Measurements from ENCODE around the gene C1orf216. TPM values are rescaled to one million over a fixed set of nuclear protein-coding genes. Genes with fewer than 3 reads are reported as not detected.
"Not testable (repeated sequence)": the region's sequence is repeated elsewhere in the genome, so short reads cannot be mapped to it uniquely, and the experiment has no call there.

C1orf216 gene
- total RNA-seq, 1 donor from 2014 or later: 6.3 TPM

DNA sequence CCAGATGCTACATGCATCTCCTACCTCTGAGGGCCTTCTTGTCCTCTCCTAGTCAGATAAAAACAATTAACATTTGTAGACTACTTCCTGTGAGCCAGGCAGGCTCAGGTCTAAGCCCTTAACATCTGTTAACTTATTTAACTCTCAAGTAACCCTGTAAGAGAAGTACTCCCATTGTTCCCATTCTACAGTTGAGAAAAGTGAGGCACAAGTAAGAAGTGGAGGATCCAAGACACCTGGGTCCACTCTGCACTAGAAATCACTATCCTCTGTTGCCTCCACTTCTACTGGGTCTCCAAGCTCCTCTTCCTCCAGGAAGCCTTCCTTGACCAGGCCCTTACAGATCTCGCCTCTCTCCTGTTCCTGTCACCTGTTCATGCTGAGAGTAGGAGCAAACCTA is 9.7 kb downstream of the C1orf216 start:
- no peaks in the 10 kb centered on the region for H3K36me3 ChIP-seq (ENCODE audit: control insufficient read depth, insufficient read depth, low read length)
- FAIRE-seq: no peak
- no peak overlapping the region for H3K4me3 ChIP-seq (ENCODE audit: low read depth, low read length)
- peaks cover 11% of the 10 kb centered on the region for H3K27me3 ChIP-seq (ENCODE audit: control insufficient read depth, insufficient read depth, low read length)
- no peak for TF ChIP-seq CTCF (IDR thresholded peaks at IDR 0.05; ENCODE audit: insufficient read depth, low read length, severe bottlenecking)
- DNase-seq (ENCODE audit: low read depth): no peak

DNA sequence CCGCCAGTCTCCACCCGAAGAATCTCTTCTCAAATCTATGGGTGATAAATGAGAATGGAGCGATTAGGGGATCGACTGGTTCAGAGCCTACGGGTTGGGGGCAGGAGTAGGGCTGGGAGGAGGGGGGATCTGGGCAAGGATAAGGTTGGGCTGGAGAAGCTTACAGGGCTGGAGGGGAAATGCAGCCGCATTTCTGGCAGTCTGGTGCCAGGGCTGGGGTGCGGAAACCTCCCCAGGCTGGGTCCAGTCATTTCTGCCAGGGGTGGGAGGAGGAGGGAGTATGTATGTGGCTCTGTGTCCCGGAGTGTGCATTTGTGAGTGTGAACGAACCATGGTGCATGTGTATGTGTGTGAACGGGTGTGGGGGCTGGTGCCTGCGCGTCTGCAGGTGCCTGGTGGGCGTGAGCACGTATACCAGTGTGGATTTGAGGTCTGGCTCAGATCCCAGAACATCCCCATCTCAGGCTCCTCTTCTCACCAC is 10.2 kb downstream of the C1orf216 start:
- Histone ChIP-seq H3K27me3 (ENCODE audit: control insufficient read depth, insufficient read depth, low read length) (peaks cover 11% of the 10 kb centered on the region), H3K36me3 (ENCODE audit: control insufficient read depth, insufficient read depth, low read length) (no peaks in the 10 kb centered on the region), H3K4me3 (ENCODE audit: low read depth, low read length) (peak overlapping the region; percentile 14)
- TF ChIP-seq CTCF (IDR thresholded peaks at IDR 0.05; ENCODE audit: insufficient read depth, low read length, severe bottlenecking): no peak
- DNase-seq (ENCODE audit: low read depth) (no peak), FAIRE-seq (no peak)

DNA sequence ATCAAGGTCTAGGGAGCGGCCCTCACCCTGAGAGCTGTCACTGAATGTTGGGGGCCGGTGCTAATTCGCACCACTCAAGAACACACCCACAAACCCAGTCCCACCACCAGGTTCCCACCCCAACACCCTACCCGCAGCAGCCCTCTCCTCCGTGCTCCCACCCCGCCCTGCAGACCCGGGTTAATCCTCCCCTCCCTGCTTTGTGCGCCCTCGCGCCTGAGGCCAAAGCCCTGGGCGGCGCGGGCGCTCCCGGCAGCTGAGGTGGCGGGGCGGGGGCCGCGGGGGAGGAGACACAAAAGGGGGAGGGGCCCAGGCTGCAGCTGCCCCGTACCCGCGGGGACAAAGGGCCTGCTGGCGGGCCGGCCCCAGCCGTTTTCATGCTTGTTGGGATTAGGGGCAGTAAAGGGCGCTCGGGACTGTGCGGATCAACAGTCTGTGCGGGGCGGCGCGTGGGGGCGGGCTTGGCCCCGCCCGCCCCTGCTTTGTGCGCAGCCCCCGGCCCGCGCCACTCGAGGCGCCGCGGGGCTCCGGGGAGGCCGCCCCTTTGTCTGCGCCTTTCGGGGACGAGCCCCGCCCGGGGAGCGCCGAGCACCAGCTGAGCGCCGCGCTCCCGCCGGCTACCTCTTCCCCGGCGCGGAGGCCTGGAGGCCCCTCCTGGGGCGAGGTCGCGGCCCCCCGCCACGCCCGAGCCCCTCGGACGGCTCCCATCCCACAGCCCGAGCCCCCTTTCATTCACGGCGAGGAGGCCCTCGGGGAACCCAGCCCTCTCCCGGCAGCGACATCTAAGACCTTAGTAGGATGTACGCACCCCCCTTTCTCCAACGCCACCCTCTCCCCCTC is 10.9 kb downstream of the C1orf216 start:
- peak overlapping the region; percentile 14 for H3K4me3 ChIP-seq (ENCODE audit: low read depth, low read length)
- FAIRE-seq (no peak), DNase-seq (ENCODE audit: low read depth) (no peak)
- TF ChIP-seq CTCF (IDR thresholded peaks at IDR 0.05; ENCODE audit: insufficient read depth, low read length, severe bottlenecking): no peak
- H3K36me3 ChIP-seq (ENCODE audit: control insufficient read depth, insufficient read depth, low read length): no peaks in the 10 kb centered on the region
- H3K27me3 ChIP-seq (ENCODE audit: control insufficient read depth, insufficient read depth, low read length): peaks cover 11% of the 10 kb centered on the region

- DNase-seq (ENCODE audit: low read depth) (no peak), FAIRE-seq (no peak)
- Histone ChIP-seq H3K4me3 (ENCODE audit: low read depth, low read length) (peak overlapping the region; percentile 14), H3K36me3 (ENCODE audit: control insufficient read depth, insufficient read depth, low read length) (no peaks in the 10 kb centered on the region), H3K27me3 (ENCODE audit: control insufficient read depth, insufficient read depth, low read length) (peaks cover 13% of the 10 kb centered on the region)
- TF ChIP-seq CTCF (IDR thresholded peaks at IDR 0.05; ENCODE audit: insufficient read depth, low read length, severe bottlenecking): no peak
Measured at GRCh38 chr1:35706846-35707600, 11.7 kb downstream of the C1orf216 start.

- no peak for FAIRE-seq
- peaks cover 14% of the 10 kb centered on the region for H3K27me3 ChIP-seq (ENCODE audit: control insufficient read depth, insufficient read depth, low read length)
- H3K4me3 ChIP-seq (ENCODE audit: low read depth, low read length): no peak overlapping the region
- TF ChIP-seq CTCF (IDR thresholded peaks at IDR 0.05; ENCODE audit: insufficient read depth, low read length, severe bottlenecking): no peak
- DNase-seq (ENCODE audit: low read depth): no peak
- no peaks in the 10 kb centered on the region for H3K36me3 ChIP-seq (ENCODE audit: control insufficient read depth, insufficient read depth, low read length)
Measured at GRCh38 chr1:35702508-35702907, 16.2 kb downstream of the C1orf216 start.

DNA sequence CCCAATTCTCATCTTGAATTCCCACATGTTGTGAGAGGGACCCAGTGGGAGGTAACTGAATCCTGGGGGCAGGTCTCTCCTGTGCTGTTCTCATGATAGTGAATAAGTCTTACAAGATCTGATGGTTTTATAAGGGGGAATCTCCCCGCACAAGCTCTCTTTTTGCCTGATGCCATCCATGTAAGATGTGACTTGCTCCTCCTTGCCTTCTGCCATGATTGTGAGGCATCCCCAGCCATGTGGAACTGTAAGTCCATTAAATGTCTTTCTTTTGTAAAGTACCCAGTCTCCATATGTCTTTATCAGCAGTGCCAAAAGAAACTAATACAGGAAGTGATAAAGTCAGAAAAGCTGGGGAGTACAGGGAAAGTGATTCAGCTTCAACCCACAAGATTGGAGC is 19.5 kb downstream of the C1orf216 start:
- not testable (repeated sequence) for H3K36me3 ChIP-seq (ENCODE audit: control insufficient read depth, insufficient read depth, low read length); H3K4me3 ChIP-seq (ENCODE audit: low read depth, low read length); H3K27me3 ChIP-seq (ENCODE audit: control insufficient read depth, insufficient read depth, low read length); DNase-seq (ENCODE audit: low read depth)
- FAIRE-seq: peak; percentile 40

All from bronchial epithelial cell (primary cell).